ENCODE results near the gene ATP13A1.
A peak's percentile ranks its signal among the peaks of the same experiment; 100 is the strongest.

Gene ATP13A1

DNA sequence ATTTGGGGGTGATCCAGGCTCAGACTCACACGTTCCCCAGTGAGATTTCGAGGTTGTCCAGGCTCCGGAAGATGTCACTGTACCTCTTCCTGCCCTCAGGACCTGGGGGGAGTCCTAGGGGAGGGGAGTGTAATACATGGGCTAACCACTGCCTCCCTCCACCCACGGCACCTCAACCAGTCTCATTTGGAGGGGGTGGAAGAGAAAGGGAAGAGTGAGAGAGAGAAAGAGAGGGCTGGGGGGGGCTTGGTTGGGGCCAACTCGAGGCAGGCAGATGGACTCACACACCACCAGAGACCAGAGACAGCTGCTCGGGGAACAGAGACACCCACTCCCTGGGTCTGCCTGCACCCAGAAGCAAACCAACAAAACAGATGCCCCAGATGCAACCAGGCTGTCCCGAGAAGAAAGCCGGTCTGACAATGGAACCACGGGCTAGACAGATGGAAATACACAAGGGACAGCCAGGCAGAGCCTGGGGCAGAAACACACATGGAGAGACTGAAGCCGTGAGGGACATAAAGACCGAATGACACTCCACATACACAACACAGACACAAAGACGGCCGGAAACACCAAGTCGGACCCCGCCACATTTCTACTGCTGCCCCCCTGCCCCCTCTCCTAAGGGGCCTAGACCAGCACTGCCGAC, 20.8 kb downstream of the ATP13A1 start:
- DNase-seq, result peak; percentile 81

GRCh38 chr19:19637523-19638251, 25.8 kb downstream of the ATP13A1 start:
- peak; percentile 57 for DNase-seq

DNA sequence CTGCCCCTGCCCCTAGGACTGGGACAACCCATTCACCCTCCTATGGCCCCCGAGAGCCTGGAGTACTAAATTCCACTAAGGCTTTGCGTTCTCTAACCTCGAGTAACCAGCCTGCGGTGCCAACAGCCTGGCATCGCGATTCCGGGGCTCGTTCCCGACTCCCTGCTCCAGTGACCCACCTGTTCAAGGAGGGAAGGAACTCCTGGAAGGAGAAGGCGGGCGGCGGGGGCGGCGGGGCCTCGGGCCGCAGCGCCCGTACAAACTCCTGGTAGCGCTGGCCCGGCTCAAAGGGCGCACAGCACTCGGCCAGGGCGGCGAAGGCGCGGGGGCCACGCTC, 26.3 kb downstream of the ATP13A1 start:
- no peak for DNase-seq

- DNase-seq, result no peak
Observed at GRCh38 chr19:19636573-19637185, 26.8 kb downstream of the ATP13A1 start.

DNA sequence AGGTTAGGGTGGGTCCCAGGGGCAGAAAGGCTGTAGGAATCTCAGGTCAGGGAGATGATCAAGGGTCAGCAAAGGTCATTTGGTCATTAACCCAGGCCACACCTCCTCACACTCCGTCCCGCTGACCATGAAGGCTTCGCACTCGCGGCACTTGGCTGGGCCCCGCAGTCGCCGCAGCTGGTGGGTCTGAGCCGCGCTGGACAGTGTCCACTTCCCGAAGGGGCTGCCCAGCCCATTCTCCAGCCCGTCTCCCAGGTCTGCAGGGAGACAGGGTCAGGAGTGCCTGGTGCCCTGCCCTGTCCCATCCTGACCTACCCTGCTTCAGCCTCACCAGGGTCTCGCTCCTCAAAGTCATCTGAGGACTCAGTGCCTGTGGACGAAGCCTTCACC, 28.2 kb downstream of the ATP13A1 start:
- no peak for DNase-seq

GRCh38 chr19:19634516-19635312, 28.8 kb downstream of the ATP13A1 start:
- no peak for DNase-seq

DNA sequence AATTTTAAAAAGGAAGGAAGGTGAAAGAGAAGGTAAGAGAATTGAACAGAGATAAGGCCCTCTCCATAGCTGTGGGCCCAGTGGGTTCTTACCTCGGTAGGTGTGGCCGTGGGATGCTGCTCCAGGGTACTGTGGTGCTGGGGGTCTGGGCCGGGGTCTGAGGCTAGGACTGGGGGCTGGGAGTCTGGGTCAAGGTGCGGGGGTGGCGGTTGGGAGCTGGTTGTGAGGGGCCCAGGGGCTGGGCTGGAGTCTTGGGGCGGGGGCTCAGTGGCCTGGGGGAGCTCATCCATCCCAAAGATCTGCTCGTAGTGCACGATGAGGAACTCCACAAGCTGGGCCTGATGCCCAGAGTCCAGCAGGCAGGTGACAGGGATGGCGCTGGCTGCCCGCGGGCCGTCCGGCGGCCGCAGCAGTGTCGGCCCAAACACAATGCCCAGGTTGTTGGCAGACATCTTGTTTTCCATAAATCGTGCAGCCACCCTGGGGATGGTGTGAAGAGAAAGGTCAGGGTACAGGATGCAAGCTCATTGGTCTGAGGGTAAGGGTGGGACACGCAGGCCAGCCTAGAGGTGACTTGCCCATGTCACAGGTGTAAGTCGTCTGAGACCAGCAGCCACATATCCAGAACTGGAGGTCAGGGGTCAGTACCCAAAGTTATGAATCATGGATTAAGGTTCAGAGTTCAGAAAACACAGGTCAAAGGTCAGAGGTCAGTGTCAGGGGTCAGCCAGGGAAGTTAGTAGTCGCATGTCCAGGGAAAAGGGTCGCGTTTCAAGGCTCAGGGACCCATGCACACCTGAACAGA, 29.6 kb downstream of the ATP13A1 start:
- no peak for DNase-seq

DNA sequence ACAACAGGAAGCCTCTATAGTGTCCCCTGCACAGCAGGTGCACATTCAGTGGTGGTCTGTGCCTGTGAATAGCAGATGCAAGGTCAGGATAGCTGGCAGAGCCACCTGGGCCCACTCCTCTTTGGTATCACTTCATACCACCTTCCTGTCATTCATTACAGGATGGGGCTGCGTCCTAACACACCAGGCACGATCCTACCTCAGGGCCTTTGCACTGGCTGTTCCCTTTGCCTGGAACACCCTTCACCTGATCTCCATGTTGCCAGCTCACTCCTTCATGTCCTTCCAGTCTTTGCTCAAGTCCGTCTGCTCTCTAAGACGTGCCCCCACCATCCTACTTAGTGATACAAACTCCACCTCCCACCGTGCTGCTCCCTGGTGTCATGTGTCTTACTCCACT, 30.8 kb downstream of the ATP13A1 start:
- no peak for DNase-seq

- no peak for DNase-seq
Observed at GRCh38 chr19:19631346-19631745, 32.1 kb downstream of the ATP13A1 start.

GRCh38 chr19:19630426-19630825, 33.0 kb downstream of the ATP13A1 start:
- no peak for DNase-seq

- DNase-seq, result no peak
Observed at GRCh38 chr19:19630062-19630414, 33.4 kb downstream of the ATP13A1 start.

- peak; percentile 84 for DNase-seq
Observed at GRCh38 chr19:19628501-19629134, 34.9 kb downstream of the ATP13A1 start.

DNA sequence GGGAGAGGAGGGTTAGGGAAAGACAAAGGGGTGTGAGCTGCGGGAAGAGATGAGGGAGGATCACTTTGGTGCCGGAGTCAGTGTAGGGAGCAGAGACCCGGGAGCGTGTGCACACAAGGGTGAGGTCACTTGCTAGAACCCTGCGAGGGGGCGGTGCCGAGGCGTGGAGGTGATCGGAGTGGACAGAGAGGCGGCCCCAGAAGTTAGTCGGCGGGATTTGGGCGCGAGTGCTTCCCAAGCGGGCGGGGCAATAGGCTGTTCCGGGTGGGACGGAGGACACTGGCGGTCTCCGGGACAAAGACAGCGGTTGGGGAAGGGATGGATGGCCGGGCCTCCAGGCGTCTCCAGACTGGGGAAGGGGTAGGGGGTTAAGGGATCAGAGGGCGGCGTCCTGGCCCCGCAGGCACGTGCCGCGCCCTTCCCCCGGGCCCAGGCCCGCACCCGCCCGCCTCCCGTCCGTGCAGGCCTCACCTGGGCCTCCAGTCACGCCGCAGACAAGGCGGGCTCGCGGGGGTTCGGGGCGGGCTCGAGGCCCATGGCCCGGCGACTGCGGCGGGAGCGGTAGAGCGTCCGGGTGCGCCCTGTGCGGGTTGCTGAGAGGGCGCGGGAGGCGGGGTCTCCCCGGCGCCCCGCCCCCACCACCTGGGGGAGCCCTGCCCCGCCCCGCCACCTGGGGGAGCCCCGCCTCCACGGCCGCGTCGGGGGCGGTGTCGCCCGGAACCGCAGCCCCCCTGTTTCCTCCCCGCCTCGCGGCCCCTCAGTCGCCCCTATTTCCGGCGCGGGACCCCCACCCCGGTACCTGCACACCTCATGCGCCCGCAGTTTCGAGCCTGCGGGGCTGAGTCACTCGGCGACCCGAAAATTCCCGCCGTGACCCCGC, 35.6 kb downstream of the ATP13A1 start, which contains the start of gene LPAR2:
Gene LPAR2, minus strand, starts transcription at position 600 of the 880 bp plus-strand sequence. CDS start 945 bp downstream, outside the sequence.
- DNase-seq, result peak; percentile 87

- no peak for DNase-seq
Observed at GRCh38 chr19:19626516-19627472, 36.7 kb downstream of the ATP13A1 start.

- no peak for DNase-seq
Observed at GRCh38 chr19:19624032-19624570, 39.4 kb downstream of the ATP13A1 start.

GRCh38 chr19:19623383-19623782, 40.1 kb downstream of the ATP13A1 start:
- DNase-seq, result no peak

DNA sequence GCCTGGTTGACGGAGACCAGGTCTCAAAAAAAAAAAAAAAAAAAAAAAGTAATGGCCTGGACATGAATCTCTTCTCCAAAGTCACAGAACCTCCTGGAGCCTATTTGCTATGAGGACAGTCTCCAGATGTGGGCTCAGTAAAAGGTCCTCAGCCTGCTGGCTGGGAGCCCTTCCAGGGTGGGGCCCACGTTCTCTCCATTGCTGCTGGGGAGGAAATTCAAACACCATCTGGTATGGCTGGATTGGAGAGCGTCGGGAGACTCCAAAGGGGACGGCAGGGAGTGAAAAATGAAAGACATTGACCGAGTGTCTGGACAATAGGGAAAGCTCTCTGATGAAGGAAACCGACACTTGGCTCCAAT, 43.6 kb downstream of the ATP13A1 start:
- DNase-seq, result no peak

DNA sequence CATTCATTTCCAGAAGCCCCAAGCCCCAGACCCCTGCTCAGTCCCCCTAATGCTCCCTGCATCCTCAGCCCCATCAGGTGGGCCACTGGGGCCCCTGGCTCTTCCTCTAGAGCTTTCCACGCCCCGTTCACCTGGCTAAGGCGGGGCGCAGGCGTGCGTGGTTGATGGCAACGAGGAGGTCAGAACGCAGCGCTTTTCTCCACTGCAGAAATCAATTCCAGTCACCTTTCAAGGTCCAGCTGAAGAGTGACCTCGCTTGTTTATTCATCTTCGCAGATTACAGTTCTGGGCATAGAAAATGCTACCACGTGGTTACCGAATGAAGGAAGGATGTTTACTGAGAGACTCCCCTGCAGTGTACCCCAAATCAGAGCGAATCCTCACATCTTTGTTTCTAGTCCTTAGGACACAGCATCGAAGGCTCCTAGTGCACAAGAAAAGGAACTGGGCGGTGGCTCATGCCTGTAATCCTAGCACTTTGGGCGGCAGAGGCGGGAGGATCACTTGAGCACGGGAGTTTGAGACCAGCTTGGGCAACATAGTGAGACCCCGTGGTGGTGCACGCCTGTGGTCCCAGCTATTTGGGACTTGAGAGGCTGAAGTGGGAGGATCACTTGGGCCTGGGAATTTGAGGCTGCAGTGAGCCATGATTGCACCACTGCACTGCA, 44.2 kb downstream of the ATP13A1 start:
- DNase-seq, result no peak
